HG03460 (cell line): ENCODE data around the gene POU1F1.
"Not testable (repeated sequence)": the region's sequence is repeated elsewhere in the genome, so short reads cannot be mapped to it uniquely, and the experiment has no call there.

Experiments
- ATAC-seq: cut with Tn5 transposase; IDR thresholded peaks from one replicate; pipeline ENCODE4 v1.9.1; 2021; ENCODE audit not compliant: unreplicated experiment

POU1F1 gene

GRCh38 chr3:87276484-87276883, at the start of gene POU1F1:
TSS of gene POU1F1 (minus strand) at chr3:87276584. CDS start at chr3:87276462, 122 bp downstream.
- no peak for ATAC-seq

DNA sequence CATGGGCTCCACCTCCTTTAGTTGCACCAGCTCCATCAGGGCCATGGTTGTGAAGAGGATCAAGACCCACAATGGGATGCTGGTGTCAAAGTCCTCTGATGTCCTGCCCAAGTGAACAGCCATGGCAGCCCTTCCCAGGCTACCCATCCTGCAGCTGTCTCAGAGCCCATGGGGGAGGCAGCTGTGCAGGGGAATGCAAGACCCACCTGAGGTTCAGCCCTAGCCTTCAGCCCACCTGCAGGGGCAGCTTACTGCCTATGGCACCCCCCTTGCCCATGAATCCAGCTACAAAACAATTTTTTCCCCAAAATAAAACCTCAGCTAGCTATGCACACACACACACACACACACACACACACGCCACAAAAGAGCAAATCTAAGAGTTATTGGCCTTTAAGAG, 48.2 kb upstream of the POU1F1 start:
- no peak for ATAC-seq

- ATAC-seq, result no peak
Observed at GRCh38 chr3:87320756-87321626, 44.6 kb upstream of the POU1F1 start.

DNA sequence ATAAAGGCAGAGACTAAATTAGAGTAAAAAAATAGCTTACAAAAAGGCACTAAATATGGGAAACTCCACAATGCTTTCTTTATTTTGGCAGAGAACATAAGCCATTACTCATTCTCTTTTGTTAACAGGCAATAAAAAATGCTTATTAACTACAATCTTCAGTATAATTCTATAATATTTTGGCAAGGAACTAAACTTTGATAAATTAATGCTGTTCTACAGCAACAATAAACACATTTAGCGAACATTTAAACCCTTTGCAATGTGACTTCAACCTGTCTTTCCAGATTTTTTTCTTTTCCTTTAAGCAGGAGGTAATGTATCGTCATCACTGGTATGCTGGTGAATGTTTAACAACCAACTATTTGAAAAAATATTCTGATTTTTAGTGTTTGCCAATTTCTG, 42.2 kb upstream of the POU1F1 start:
- no peak for ATAC-seq

GRCh38 chr3:87317779-87318178, 41.4 kb upstream of the POU1F1 start:
- no peak for ATAC-seq

- ATAC-seq, result no peak
Observed at GRCh38 chr3:87313641-87314040, 37.3 kb upstream of the POU1F1 start.

GRCh38 chr3:87311309-87311708, 34.9 kb upstream of the POU1F1 start:
- ATAC-seq, result no peak

DNA sequence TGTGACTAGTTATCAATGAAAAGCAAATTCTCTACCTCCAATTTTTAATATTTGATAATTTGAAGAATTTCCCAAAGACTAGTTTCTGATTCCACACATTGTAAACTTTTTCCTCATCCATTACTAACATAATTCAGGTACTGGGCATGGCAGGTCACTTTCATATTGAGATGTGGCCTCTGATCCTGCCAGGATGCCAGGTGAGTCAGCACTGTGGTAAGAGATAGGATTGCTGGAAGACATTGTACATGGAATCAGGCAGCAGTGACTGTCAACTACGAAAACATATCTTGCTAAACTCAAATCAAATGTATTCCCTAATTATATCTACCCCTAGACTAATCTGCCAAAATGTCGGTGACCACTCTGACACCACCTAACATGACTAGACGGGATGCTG, 33.2 kb upstream of the POU1F1 start:
- no peak for ATAC-seq

GRCh38 chr3:87307805-87308204, 31.4 kb upstream of the POU1F1 start:
- no peak for ATAC-seq

DNA sequence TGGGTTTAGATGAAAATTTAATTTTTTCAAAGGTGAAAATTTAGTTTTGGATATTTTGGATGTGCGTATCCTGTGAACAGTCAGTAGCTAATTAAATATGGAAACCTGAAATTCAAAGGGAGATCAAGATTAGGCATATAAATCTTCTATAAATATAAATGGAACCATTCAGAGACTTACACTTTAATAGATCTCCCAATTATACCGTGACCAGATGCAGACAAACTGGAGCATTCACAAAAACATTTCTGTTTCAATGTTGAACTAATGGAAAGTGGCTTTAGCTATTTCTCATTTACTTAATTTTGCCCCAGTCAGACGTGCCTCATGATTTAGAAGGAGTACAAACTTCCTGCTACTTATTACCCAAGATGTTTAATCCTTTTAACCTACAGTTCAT, 29.1 kb upstream of the POU1F1 start:
- ATAC-seq, result no peak

DNA sequence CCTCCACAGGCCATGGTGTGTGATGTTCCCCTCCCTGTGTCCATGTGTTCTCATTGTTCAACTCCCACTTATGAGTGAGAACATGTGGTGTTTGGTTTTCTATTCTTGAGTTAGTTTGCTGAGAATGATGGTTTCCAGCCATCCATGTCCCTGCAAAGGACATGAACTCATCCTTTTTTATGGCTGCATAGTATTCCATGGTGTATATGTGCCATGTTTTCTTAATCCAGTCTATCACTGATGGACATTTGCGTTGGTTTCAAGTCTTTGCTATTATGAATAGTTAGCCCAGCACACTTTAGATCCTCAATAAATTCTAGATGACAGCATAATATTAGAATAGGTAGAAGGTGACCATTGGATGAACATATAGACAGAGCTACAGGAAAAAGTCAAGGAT, 28.6 kb upstream of the POU1F1 start:
- not testable (repeated sequence) for ATAC-seq

DNA sequence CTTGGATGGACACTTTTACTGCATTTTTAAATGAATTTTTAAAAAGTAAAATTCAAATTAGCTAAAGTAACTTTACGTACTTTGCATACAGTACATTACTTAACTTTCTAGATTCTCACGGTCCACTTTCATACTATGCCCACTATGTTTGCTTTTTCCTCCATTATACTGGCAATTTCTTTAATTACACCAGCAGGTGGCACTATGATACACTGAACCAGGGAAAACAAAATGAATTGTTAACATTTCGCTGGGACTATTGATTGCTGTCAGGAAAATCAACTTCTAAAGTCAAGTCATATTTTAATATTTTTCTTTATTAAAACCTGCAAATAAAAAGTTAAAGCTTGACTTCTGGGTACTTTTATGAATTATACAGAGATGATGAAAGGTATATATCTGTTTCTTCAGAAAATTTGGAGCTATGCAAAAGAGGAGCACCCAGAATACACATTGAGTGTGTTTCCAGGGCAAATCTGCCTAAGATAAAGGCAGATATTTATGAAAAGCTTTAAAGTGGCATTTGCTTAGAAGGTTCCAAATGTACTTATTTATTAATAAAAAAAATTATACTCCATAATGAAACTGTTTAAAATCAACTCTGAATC, 21.8 kb upstream of the POU1F1 start:
- ATAC-seq, result peak; percentile 69

DNA sequence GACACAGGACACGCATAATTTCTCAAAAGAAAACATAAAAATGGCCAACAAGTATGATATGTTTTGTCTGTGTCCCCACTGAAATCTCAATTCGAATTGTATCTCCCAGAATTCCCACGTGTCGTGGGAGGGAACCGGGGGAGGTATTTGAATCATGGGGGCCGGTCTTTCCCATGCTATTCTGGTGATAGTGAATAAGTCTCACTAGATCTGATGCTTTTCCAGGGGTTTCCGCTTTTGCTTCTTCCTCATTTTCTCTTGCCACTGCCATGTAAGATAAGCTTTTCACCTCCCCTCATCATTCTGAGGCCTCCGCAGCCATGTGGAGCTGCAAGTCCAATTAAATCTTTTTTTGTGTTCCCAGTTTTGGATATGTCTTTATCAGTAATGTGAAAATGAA, 12.1 kb upstream of the POU1F1 start:
- ATAC-seq, result no peak

- peak; percentile 67 for ATAC-seq
Observed at GRCh38 chr3:87287011-87287410, 10.6 kb upstream of the POU1F1 start.

GRCh38 chr3:87272718-87273341, 3.6 kb downstream of the POU1F1 start:
- no peak for ATAC-seq

- no peak for ATAC-seq
Observed at GRCh38 chr3:87270908-87271700, 5.3 kb downstream of the POU1F1 start.

DNA sequence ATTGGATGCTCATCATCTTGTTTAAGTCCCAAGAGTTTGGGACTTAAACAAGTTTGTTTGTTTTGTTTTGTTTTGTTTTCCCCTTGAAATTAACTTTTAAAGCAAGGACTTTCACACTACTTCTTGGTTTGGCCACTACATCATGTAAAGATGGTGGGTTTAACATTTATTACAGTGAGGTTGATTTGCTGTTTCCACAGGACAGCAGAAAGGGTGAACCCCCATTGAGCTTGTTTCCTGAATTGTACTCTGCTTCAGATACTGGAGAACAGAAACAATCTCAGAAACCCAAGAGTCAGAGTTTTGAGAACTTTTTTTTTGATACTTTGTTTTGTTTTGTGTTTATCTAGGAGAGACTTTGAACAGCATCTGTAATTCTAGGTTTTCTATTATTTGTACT, 6.7 kb downstream of the POU1F1 start:
- ATAC-seq, result no peak

DNA sequence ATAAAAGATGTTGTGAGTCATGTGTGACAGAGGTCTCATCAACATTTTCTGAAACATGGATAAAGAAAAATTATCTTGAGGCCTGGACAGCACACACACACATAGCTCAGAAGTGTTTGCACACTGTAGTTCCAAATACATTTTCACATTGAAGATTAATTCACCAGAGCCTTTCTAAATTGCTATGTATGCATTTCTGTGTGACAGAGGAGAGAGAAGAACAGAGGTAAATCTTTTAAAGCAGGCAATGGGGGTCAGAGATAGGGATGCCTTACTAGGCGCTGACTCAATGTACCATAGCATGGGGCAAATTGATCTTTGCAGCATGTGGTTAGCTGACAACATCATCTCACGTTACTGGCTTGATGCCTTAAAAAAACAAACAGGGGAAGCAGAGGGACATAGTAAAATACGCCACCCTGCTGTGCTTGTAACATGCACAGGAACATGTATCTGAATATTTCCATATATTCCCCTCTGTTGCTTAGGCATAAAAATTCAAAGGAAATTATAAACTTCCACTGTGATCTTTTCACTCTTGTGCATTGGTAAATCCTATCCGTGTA, 7.7 kb downstream of the POU1F1 start:
- no peak for ATAC-seq

GRCh38 chr3:87267953-87268645, 8.3 kb downstream of the POU1F1 start:
- ATAC-seq, result no peak

- no peak for ATAC-seq
Observed at GRCh38 chr3:87261925-87262324, 14.5 kb downstream of the POU1F1 start.
